Dendritic cell treated with granulocyte-macrophage colony-stimulating factor and Interleukin-4, amounts not matched to agents 40 ng/mL and 50 ng/mL, for 4 days (primary cell): Measurements from ENCODE around the gene MTARC1.

Experiments
- H3K27ac Mint-ChIP-seq: one replicate; pipeline ENCODE4 v1.8.0; 2022; ENCODE audit warnings: mild to moderate bottlenecking, mixed read lengths
- H3K27me3 Mint-ChIP-seq: one replicate; pipeline ENCODE4 v1.8.0; 2022; ENCODE audit warnings: mild to moderate bottlenecking, mixed read lengths
- H3K36me3 Mint-ChIP-seq: one replicate; pipeline ENCODE4 v1.8.0; 2022; ENCODE audit warnings: low read depth, mixed read lengths
- H3K4me1 Mint-ChIP-seq: one replicate; pipeline ENCODE4 v1.8.0; 2022; ENCODE audit warnings: low read depth, mixed read lengths
- H3K4me3 Mint-ChIP-seq: one replicate; pipeline ENCODE4 v1.8.0; 2022; ENCODE audit warnings: mild to moderate bottlenecking, moderate library complexity, mixed read lengths
- H3K9me3 Mint-ChIP-seq: one replicate; pipeline ENCODE4 v1.8.0; 2022; ENCODE audit warnings: mixed read lengths
- intact Hi-C: fragments of 100-400 bp; cut with micrococcal nuclease; formaldehyde crosslinking; loops from one replicate; pipeline ENCODE4 v1.15.0; 2022

The MTARC1 gene

DNA sequence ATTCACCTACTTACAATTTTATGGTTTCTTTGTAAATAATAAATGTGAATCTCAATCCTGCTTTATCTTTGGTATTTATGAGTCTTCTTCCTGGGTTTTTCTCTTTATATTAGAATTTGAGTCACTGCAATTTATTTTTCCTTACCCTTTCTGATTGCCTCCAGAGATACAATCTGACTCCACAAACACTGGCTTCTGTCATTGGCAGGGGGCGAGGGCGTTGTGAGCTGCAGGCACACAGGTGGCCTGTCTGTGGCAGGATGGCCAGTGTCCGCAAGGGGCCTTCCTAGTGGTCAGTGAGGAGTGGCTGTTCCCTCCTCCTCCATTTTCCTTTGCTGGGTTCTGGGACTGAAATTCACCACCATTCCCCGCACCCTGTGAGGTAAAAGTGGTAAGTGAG lies 2.0 kb upstream of the MTARC1 start:
- no peaks in the 10 kb centered on the region for H3K9me3 Mint-ChIP-seq
- intact Hi-C loops = no loop called here
- H3K27ac Mint-ChIP-seq = peak overlapping the region; percentile 68
- H3K4me3 Mint-ChIP-seq = no peak overlapping the region
- no peaks in the 10 kb centered on the region for H3K36me3 Mint-ChIP-seq
- H3K4me1 Mint-ChIP-seq = peaks cover 44% of the 10 kb centered on the region
- peaks cover 7% of the 10 kb centered on the region for H3K27me3 Mint-ChIP-seq

DNA sequence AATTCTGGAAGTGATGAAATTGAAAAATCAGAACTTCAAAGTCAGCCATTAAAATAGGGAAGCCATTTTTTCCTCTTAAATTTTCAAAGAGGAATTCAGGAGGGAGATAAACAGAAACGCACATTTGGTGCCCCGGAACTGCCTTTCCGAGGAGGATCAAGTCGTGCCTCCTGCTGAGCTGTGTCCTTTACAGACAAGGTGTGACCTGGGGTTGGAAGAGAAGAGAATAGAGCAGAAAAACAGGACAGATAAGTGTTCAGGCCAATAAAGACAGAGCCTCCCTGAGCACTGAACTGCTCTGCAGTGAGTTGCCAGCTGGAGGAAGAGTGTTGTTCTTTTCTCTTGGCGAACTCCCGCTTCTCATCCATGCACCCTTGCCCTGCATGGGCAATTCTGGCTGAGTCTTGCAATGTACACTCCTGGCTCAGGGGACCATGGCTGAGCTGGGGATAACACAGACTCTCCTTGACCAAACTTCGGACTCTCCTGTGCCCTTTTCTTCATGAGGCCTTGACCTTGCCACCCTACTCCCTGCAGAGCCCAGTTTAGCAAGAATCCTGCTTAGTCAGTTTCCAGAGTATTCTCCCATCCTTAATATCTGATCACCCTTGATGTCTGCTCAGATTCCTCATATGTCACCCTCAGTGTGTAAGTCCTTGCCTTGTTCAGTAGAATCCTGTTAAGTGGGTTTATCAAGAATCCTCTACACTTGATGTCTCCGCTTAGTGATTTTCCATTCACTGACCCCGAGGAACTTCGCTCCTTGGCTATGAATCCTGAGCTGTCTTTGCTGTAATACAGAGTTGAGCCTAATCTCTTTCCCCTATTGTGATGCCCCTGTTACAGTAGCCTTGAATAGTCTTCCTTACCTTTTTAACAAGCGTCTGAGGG lies 1.3 kb upstream of the MTARC1 start:
- H3K27me3 Mint-ChIP-seq = peaks cover 7% of the 10 kb centered on the region
- H3K36me3 Mint-ChIP-seq = no peaks in the 10 kb centered on the region
- peaks cover 51% of the 10 kb centered on the region for H3K4me1 Mint-ChIP-seq
- no peaks in the 10 kb centered on the region for H3K9me3 Mint-ChIP-seq
- H3K27ac Mint-ChIP-seq = peak overlapping the region; percentile 68
- H3K4me3 Mint-ChIP-seq = no peak overlapping the region
- intact Hi-C loops = no loop called here

DNA sequence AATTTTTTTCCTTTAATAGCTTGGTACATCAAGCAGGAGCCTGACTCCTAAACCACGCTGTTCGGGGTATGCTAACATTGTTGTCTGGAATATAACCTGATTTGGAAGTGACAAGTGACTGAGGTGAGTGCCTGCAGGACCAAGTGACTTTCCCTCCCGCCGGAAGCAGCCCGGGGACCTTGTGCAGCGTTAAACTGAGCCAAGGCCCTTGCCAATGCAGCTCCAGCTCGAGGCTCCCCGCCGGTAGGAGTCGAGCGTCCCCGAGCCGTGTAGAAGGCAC lies 716 bp upstream of the MTARC1 start:
- peak overlapping the region; percentile 83 for H3K4me3 Mint-ChIP-seq
- no peaks in the 10 kb centered on the region for H3K9me3 Mint-ChIP-seq
- intact Hi-C loops = no loop called here
- peaks cover 7% of the 10 kb centered on the region for H3K27me3 Mint-ChIP-seq
- no peaks in the 10 kb centered on the region for H3K36me3 Mint-ChIP-seq
- peaks cover 54% of the 10 kb centered on the region for H3K4me1 Mint-ChIP-seq
- H3K27ac Mint-ChIP-seq = peak overlapping the region; percentile 68

DNA sequence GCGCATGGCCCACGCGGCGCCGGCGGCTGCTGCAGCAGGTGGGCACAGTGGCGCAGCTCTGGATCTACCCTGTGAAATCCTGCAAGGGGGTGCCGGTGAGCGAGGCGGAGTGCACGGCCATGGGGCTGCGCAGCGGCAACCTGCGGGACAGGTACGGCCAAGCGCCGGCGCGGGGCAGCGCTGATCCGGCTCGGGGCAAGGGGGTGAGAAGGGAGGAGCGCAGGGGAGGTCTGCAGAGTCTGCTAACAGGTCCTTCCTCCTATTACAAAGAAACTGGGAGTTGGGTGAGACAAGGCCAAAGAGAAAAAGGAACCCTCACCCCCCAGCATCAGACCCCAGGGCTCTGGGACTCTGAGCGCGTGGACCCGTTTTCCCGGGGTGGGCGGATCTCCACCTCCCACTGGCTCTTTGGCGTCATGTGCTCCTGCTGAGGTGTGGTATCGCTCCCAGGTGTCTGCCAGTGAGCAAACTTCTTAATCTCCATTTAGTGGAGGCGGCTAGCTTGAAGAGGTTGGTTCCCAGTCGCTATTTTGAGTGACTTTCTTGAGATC lies 431 bp downstream of the MTARC1 start:
- H3K4me1 Mint-ChIP-seq = peaks cover 64% of the 10 kb centered on the region
- peak overlapping the region; percentile 83 for H3K4me3 Mint-ChIP-seq
- intact Hi-C loops = no loop called here
- H3K36me3 Mint-ChIP-seq = no peaks in the 10 kb centered on the region
- peaks cover 7% of the 10 kb centered on the region for H3K27me3 Mint-ChIP-seq
- peak overlapping the region; percentile 68 for H3K27ac Mint-ChIP-seq
- H3K9me3 Mint-ChIP-seq = no peaks in the 10 kb centered on the region

DNA sequence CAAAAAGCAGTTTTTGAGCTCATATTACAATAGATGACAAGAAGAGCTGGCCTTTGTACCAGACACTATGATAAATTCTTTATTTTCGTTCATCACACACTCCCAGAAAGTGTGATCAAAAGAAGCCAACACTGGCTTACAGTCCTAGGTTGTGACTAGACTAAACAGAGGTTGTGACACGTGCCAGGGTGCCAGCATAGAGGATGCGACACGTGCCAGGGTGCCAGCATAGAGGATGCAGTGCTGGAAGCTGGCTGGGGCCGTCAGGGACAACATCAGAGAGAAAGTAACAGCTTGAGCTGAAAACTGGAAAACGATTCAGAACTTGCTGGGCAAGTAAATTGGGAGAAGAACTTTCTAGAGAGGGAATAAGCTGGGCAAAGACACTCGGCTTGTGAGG lies 2.2 kb downstream of the MTARC1 start:
- Mint-ChIP-seq H3K4me1 (peaks cover 64% of the 10 kb centered on the region), H3K4me3 (no peak overlapping the region), H3K9me3 (no peaks in the 10 kb centered on the region), H3K36me3 (no peaks in the 10 kb centered on the region), H3K27ac (no peak overlapping the region), H3K27me3 (peaks cover 7% of the 10 kb centered on the region)
- intact Hi-C loops = no loop called here

DNA sequence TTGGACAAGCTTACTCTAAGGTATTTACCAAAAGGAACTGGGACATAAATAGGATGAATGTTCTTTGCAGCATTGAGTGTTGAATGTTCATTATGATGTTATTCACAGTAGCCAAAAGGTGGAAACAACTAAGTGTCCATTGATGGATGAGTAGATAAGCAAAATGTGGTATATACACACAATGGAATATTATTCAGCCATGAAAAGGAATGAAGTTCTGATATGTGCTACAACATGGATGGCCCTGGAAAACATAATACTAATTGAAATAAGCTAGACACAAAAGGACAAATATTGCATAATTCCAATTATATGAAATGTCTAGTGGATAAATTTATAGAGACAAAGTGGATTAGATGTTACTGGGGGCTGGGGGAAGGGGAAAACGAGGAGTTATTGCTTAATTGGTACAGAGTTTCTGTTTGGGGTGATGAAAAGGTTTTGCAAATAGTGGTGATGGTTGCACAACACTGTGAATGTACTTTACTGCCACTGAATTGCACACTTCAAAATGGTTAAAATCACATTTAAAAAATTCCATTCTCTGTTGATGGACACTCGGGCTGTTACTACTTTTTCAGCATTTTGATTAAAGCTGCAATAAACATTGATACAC lies 2.9 kb downstream of the MTARC1 start:
- H3K4me1 Mint-ChIP-seq = peaks cover 64% of the 10 kb centered on the region
- H3K9me3 Mint-ChIP-seq = no peaks in the 10 kb centered on the region
- peaks cover 7% of the 10 kb centered on the region for H3K27me3 Mint-ChIP-seq
- intact Hi-C loops = no loop called here
- H3K4me3 Mint-ChIP-seq = no peak overlapping the region
- H3K36me3 Mint-ChIP-seq = no peaks in the 10 kb centered on the region
- no peak overlapping the region for H3K27ac Mint-ChIP-seq

DNA sequence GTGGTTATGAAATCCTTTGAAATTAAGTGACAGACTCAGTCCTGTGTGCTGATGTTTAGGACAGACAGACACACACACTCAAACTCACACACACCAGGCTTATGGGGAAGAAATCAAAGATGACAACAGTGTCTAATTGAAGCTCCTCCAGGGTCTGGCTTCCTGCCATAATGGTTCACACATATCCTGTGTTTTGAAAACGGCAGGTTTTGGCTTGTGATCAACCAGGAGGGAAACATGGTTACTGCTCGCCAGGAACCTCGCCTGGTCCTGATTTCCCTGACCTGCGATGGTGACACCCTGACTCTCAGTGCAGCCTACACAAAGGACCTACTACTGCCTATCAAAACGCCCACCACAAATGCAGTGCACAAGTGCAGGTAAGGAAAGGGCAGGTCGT lies 4.6 kb downstream of the MTARC1 start:
- no peak overlapping the region for H3K4me3 Mint-ChIP-seq
- H3K27ac Mint-ChIP-seq = no peak overlapping the region
- peaks cover under 1% of the 10 kb centered on the region for H3K27me3 Mint-ChIP-seq
- H3K4me1 Mint-ChIP-seq = peaks cover 48% of the 10 kb centered on the region
- intact Hi-C loops = no loop called here
- H3K9me3 Mint-ChIP-seq = no peaks in the 10 kb centered on the region
- H3K36me3 Mint-ChIP-seq = no peaks in the 10 kb centered on the region

DNA sequence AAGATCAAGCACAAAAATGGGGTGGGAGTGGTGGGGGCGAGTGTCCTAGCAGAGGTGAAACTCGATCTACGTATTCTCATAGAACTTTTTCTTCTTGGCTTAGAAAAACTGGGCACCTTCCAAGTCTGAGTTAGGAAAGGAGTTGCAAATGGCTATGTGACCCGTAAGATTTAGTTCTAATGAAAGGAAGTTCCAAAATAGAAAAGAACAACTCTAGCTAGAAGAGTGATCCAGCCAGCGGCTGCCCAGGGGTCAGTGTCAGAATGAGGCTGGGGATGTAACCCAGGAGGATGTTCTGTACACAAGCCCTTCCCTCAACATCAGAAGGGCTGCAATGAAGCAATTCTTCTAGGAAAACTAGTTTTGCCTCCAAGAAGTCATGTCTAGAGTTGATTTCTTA lies 5.2 kb downstream of the MTARC1 start:
- Mint-ChIP-seq H3K9me3 (no peaks in the 10 kb centered on the region), H3K4me1 (peaks cover 42% of the 10 kb centered on the region), H3K27me3 (no peaks in the 10 kb centered on the region), H3K27ac (no peak overlapping the region), H3K36me3 (no peaks in the 10 kb centered on the region), H3K4me3 (no peak overlapping the region)
- intact Hi-C loops = no loop called here

DNA sequence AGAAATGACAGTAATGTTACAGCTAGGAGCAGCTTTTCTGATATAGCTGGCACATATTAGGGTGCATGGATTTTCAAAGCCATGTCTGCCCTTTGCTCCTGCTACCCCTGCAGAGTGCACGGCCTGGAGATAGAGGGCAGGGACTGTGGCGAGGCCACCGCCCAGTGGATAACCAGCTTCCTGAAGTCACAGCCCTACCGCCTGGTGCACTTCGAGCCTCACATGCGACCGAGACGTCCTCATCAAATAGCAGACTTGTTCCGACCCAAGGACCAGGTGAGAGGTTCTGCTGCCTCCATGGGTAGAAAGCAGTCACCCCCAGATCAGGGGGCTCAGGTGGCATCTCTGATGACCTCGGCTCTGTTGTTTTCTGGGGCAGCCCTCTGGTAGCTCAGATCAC lies 9.8 kb downstream of the MTARC1 start:
- H3K27ac Mint-ChIP-seq = no peak overlapping the region
- intact Hi-C loops = no loop called here
- H3K4me1 Mint-ChIP-seq = peaks cover 5% of the 10 kb centered on the region
- peaks cover 14% of the 10 kb centered on the region for H3K36me3 Mint-ChIP-seq
- H3K4me3 Mint-ChIP-seq = no peak overlapping the region
- H3K9me3 Mint-ChIP-seq = no peaks in the 10 kb centered on the region
- H3K27me3 Mint-ChIP-seq = no peaks in the 10 kb centered on the region

DNA sequence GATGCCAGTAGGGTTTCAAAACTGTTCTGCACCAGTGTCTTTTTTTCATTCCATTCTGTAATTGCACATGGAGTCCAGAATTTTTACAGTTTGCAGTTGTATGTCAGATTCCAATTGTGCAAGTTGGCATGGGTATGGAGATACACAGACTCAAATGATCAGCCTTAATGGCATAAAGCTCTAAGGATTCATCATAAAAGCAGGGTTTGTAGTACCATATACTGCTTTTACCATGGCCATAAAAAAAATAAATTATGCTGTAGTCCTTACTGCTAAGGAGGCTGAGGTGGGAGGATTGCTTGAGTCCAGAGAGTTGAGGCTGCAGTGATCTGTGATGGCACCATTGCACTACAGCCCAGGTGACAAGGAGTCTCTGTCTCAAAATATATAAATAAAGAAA lies 10.3 kb downstream of the MTARC1 start:
- Mint-ChIP-seq H3K4me1 (peaks cover under 1% of the 10 kb centered on the region), H3K9me3 (no peaks in the 10 kb centered on the region), H3K27ac (no peak overlapping the region), H3K36me3 (peaks cover 19% of the 10 kb centered on the region), H3K4me3 (no peak overlapping the region), H3K27me3 (no peaks in the 10 kb centered on the region)
- intact Hi-C loops = no loop called here

DNA sequence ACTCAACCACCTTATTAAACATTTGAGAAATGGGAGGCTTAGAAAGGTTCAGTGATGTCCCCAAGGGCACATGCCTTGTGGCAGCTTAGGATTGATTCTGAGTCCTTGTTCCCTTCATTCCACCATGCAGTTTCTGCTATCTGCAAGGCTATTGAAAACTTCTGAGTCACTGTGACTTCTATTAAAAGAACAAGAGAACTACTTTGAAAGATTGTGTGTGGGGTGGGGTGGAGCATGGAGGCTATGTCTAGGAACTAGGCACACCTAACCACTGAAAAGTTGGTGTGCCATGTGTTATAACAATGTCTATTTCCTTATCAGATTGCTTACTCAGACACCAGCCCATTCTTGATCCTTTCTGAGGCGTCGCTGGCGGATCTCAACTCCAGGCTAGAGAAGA lies 10.8 kb downstream of the MTARC1 start:
- no peaks in the 10 kb centered on the region for H3K9me3 Mint-ChIP-seq

DNA sequence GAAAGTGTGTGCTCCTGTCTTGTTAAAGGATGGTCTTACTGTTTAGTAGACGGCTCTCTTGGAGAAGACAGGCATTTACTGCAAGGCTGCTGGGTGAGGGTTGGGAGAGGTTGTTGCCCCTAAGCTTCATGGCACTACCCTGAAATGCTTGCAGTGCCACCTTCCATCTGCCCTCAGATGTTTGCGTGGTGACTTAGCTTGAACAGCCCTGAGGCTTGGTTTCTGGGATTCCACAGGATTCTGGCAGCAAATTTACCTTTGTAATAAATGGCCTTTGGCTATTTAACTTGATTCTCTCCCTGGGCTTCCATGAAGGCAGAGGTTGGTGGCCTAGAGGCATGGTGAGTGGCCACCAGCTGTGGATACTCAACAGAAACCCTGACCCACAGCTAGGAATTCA lies 11.6 kb downstream of the MTARC1 start:
- Mint-ChIP-seq H3K4me1 (no peaks in the 10 kb centered on the region), H3K27me3 (no peaks in the 10 kb centered on the region), H3K4me3 (no peak overlapping the region), H3K27ac (no peak overlapping the region), H3K9me3 (no peaks in the 10 kb centered on the region), H3K36me3 (peaks cover 28% of the 10 kb centered on the region)
- intact Hi-C loops = no loop called here

More for the DNA sequence above, 10.8 kb downstream of the MTARC1 start:
- Mint-ChIP-seq H3K36me3 (peaks cover 24% of the 10 kb centered on the region), H3K4me1 (no peaks in the 10 kb centered on the region), H3K27ac (no peak overlapping the region), H3K27me3 (no peaks in the 10 kb centered on the region), H3K4me3 (no peak overlapping the region)
- intact Hi-C loops = no loop called here

DNA sequence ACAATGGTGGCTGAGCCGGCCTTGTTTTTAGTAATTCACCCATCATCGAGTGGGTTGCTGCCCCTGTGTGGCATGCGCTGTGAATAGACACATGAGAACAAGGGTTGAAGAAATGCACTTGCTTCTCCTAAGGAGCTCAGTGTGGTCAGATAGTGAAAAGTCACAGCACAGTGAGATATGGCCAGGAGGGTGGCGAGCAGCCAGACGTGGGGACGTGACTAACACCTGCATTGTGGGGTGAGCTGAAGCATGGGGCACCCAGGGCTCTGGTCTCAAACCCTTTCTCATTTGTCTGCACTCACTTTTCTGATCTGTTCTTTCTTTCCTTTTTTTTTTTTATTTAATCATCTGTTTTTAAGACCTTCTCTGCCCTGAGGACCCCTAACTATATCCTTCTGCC lies 13.5 kb downstream of the MTARC1 start:
- Mint-ChIP-seq H3K36me3 (peaks cover 28% of the 10 kb centered on the region), H3K4me1 (no peaks in the 10 kb centered on the region), H3K27me3 (no peaks in the 10 kb centered on the region), H3K9me3 (no peaks in the 10 kb centered on the region), H3K4me3 (no peak overlapping the region), H3K27ac (no peak overlapping the region)
- intact Hi-C loops = no loop called here

DNA sequence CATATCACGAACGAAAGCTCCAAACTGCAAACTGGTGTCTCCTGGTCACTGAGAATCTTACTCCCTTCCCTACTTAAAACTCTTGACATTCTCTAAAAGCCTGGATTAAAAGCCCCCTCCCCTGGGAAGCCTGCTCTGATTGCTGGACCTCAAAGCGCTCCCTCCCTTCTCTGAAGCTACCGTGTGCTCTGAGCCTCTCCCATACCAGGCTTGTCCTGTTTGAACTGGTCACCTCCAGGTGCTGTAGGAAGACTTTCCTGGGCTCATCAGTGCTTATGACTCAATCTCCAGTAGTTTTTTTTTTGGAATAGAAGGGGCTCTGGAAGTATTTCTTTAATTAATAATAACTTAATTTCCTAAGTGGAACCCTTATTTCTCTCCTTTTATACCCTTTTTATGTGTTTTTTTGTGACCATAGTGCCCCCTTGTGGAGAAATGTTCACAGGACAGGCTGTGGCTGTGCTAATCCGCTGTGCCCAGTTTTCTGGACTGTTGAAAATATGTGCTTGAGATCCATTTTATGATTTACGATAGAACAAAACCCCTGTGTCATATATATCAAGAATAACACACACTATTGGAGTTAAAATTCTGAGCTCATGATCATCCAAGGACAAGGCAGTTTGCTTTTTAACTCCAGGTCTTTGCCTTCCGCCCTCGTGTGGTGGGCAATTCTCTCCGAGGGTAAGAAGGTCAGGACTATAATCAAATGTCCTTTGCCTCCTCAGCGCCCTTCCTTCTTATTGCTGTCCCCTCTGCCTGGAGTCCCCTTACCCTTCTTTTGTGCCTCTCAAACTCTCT lies 16.9 kb downstream of the MTARC1 start:
- Mint-ChIP-seq H3K4me3 (no peak overlapping the region), H3K27me3 (no peaks in the 10 kb centered on the region), H3K27ac (no peak overlapping the region), H3K4me1 (no peaks in the 10 kb centered on the region), H3K36me3 (peaks cover 28% of the 10 kb centered on the region), H3K9me3 (no peaks in the 10 kb centered on the region)
- intact Hi-C loops = no loop called here
